C4-2B (cell line): ENCODE measurements around the gene SERP2.

Experiments used
- H3K27ac ChIP-seq: fragments of 450-650 bp; 2 replicates; pipeline ENCODE4 v1.5.1; 2017
- CTCF ChIP-seq: fragments of 450-650 bp; conservative IDR thresholded peaks from 2 replicates; pipeline ENCODE4 v1.5.1; 2017; ENCODE audit warnings: mild to moderate bottlenecking
- ZFX ChIP-seq: fragments of 450-650 bp; IDR thresholded peaks from 2 replicates; pipeline ENCODE4 v1.6.1; 2017

SERP2 gene

GRCh38 chr13:44350775-44351504, 22.7 kb upstream of the SERP2 start:
- peak overlapping the region; percentile 70 for H3K27ac ChIP-seq

GRCh38 chr13:44351505-44351854, 22.1 kb upstream of the SERP2 start:
- H3K27ac ChIP-seq, result peak overlapping the region; percentile 70
- TF ChIP-seq CTCF, result no peak
- no peak for TF ChIP-seq ZFX

More at GRCh38 chr13:44350775-44351504, 22.7 kb upstream of the SERP2 start:
- TF ChIP-seq CTCF, result no peak
- TF ChIP-seq ZFX, result no peak

- no peak for TF ChIP-seq CTCF
- TF ChIP-seq ZFX, result no peak
- H3K27ac ChIP-seq, result no peak overlapping the region; the same call in 1 of the 2 replicates
Measured at GRCh38 chr13:44352202-44352601, 21.4 kb upstream of the SERP2 start.

GRCh38 chr13:44352671-44353070, 21.0 kb upstream of the SERP2 start:
- TF ChIP-seq CTCF (no peak), ZFX (no peak)

GRCh38 chr13:44354331-44354730, 19.3 kb upstream of the SERP2 start:
- H3K27ac ChIP-seq, result peak overlapping the region; percentile 40
- TF ChIP-seq CTCF (no peak), ZFX (no peak)

More at GRCh38 chr13:44352671-44353070, 21.0 kb upstream of the SERP2 start:
- peak overlapping the region; percentile 15; the same call in 1 of the 2 replicates for H3K27ac ChIP-seq

GRCh38 chr13:44354884-44355283, 18.7 kb upstream of the SERP2 start:
- H3K27ac ChIP-seq, result no peak overlapping the region
- TF ChIP-seq ZFX (no peak), CTCF (no peak)

GRCh38 chr13:44355621-44356020, 18.0 kb upstream of the SERP2 start:
- H3K27ac ChIP-seq, result no peak overlapping the region
- TF ChIP-seq CTCF (no peak), ZFX (no peak)
